Activated naive CD4-positive, alpha-beta T cell treated with anti-CD3 and anti-CD28 coated beads, Interleukin-2, amount 50 U/mL, for 72 hours (primary cell): ENCODE results near the gene ATP2C1. TPM values are rescaled to one million over a fixed set of nuclear protein-coding genes. Genes with fewer than 3 reads are reported as not detected.
A peak's percentile ranks its signal among the peaks of the same experiment; 100 is the strongest.

Experiments
- ATAC-seq, 2 donors: fragments of 150-1000 bp; cut with Tn5 transposase; 2 replicates each; pipeline ENCODE4 v1.10.0; 2021; ENCODE audit warnings: mild to moderate bottlenecking in 2 of 2, moderate library complexity in 2 of 2
- DNase-seq, 2 donors: peaks; one replicate each; pipeline ENCODE4 v3.0.0; 2021 to 2022; ENCODE audit warnings: low spot score in 2 of 2
- H3K27ac Mint-ChIP-seq, 2 donors: one replicate each; pipeline ENCODE4 v1.8.0; 2022; ENCODE audit warnings: mild to moderate bottlenecking in 2 of 2, mixed read lengths in 2 of 2
- H3K36me3 Mint-ChIP-seq, 2 donors: one replicate each; pipeline ENCODE4 v1.8.0; 2022; ENCODE audit warnings: mixed read lengths in 2 of 2
- H3K9me3 Mint-ChIP-seq, 2 donors: one replicate each; pipeline ENCODE4 v1.8.0; 2022; ENCODE audit warnings: mixed read lengths in 2 of 2
- total RNA-seq, 2 donors: library from RNA; stranded (reverse); gene quantifications; one replicate each; pipeline ENCODE4 v1.2.3, GENCODE V29; 2022

The ATP2C1 gene
- total RNA-seq, 2 donors from 2014 or later: 60.8 to 74.8 TPM

DNA sequence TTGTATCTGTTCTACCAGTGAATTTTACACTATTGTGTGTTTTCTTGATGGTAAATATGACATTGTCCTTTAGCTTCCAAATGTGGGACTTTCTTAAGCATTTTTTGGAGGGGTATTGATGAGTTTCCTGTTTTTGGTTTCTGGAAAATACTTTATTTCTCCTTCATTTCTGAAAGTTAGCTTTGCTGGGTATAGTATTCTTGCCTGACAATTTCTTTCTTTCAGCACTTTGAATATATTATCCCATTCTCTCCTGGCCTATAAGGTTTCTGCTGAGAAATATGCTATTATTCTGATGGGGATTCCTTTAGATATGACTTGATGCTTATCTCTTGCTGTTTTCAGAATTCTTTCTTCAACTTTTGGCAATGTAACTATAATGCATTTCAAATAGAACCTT, 15.4 kb upstream of the ATP2C1 start:
- DNase-seq (no peak), ATAC-seq (no peak)
- Mint-ChIP-seq H3K36me3 (peaks cover 17 to 23% of the 10 kb centered on the region in 2 donors), H3K27ac (no peak overlapping the region), H3K9me3 (peaks cover 26 to 29% of the 10 kb centered on the region in 2 donors)

DNA sequence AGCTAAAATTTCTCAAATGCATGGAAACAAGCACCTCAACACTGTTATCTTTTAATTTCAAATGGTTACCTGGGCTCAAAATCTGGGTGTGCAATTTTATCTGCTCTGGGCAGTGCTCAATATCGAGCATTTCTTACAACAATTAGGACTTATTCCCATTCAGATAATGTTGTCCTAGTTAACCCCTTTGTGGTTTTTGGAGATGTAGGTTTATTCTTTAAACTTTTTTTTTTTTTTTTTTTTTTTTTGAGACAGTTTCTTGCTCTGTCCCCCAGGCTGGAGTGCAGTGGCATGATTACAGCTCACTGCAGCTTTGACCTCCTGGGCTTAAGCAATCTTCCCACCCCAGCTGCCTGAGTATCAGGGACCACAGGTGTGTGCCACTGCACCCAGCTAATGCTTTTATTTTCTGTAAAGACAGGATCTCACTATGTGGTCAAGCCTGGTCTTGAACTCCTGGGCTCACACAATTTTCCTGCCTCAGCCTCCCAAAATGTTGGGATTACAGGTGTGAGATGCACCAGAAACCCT, 4.4 kb upstream of the ATP2C1 start:
- no peak for ATAC-seq
- Mint-ChIP-seq H3K9me3 (no peaks in the 10 kb centered on the region), H3K36me3 (peaks cover under 1 to 20% of the 10 kb centered on the region in 2 donors), H3K27ac (no peak overlapping the region)
- DNase-seq: no peak

DNA sequence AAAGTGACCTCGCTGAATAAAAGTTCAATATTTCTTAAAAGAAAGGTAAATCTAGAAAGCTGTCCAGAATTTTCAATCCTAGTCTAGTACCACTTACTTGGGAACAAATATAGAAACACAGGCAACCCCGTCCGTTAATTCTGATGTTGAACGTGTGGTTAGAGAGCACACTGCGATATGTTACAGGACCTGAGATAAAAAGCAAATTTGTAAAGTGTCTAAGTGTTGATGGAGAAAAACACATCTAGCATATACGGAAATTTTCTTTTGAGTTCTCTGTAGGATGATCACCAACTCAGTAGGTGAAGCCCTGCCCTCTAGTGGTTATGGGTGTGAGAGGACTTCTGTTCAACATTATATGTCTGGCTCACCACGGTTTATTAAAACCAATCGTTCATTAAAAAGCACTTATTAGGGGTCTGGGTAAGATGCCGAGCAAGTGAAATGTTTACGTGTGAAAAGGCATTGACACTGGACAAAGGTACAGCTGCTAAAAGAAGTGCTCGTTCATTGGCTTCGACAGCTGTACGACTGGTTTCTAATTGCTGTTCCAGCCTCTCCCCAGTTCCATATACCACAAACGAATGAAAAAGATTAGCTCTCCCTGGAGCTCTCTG, 1.0 kb upstream of the ATP2C1 start:
- ATAC-seq: peak; percentile 42 to 52
- Mint-ChIP-seq H3K36me3 (peaks cover 6 to 17% of the 10 kb centered on the region in 2 donors), H3K9me3 (no peaks in the 10 kb centered on the region), H3K27ac (peak overlapping the region; percentile 99)
- peak in 1 of 2 donors; percentile 61 for DNase-seq

DNA sequence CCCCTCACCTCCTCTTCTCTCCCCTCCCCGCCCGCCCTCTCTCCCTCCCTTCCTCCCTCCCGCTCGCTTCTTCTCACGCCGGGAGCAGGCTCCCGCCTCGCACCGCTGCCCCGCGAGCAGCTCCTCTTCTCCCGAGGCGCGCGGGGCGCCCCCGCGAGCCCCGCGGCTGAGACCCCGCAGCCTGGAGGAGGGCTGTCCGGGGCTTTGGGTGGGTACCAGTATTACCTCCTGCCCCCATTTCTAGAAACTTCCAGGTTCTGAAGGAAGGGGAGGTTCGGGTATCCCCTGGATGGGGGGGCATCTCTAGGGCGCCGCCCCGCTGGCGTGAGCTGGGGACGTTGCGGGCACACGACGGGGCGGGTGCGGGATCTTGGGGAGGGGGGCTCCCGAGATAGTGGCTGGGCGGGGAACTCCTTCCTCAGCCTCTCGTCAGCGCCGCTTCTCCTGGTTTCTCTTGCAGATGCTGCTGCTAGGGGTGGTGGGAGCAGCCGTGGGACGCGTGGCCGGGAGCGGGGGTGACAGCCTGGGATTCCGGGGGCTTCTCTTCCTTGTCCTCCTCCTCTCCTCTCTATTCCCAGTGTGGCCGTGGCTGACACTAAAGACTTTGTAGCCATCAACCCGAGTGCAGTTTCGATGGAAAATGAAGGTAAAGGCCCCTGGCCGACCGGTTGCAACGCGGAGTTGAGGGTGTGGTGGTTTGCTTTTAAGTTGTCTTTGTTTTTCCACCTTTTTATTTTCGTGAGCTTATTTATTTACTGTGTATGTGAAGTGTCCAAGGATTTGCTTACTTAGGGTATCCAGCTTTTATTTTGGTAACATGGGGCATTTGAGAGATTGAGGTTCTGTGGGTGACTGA, 474 bp downstream of the ATP2C1 start:
- Mint-ChIP-seq H3K36me3 (peaks cover 6 to 17% of the 10 kb centered on the region in 2 donors), H3K27ac (peak overlapping the region; percentile 92 to 99), H3K9me3 (no peaks in the 10 kb centered on the region)
- DNase-seq (peak in 1 of 2 donors; percentile 15), ATAC-seq (peak; percentile 4 to 36)

DNA sequence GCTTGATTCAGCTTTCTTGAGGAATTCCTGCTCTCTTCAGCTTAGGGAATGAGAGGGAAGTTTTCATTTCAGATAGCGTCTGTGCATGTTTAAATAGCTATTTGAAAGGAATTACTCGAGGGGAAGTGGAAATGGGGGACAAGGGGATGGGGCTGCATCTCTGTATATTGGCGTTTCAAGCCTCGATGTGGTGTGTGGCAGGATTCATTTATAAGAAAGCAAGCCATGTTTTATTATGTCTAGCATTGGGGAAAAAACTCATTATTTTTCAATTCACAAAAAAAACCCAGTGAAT, 1.0 kb downstream of the ATP2C1 start:
- DNase-seq (no peak), ATAC-seq (no peak)
- Mint-ChIP-seq H3K9me3 (no peaks in the 10 kb centered on the region), H3K27ac (peak overlapping the region; percentile 92 to 99), H3K36me3 (peaks cover 6 to 17% of the 10 kb centered on the region in 2 donors)

DNA sequence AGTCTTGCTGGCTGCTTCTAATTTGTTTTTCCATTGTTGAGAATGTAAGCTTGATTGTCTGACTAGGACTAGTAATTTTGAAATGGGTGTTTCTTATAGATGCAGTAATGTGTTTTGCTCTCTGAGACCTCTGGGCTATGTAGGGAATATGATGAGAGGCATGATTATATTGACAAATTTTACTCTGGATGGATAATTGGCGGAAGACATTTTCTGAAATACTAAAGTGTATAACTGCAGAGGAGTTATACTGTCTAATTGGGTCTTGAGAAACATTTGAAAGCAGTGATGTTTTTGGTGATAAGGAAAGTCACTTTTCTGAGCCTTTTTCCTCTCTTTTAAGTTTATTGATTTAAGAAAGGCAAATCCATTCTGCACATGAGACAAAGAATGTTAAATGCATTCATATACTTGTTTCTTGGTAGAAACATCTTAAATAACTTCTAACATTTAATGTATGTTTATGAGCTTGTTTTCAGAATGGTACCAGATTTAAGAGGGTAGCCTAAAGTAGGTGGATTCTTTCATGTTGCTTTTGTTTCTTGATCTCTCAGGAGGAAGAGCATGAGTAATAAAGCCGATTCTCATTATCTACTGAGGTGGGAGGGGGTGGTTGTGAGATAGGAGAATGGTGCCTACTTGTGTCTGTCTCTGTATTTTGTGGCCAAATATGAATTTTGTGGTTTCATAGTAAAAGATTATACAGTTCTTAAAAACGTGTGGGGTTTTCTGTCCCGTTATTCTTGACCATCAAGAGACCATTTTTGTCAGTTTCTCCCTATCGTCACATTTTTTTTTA, 2.0 kb downstream of the ATP2C1 start:
- DNase-seq: peak in 1 of 2 donors; percentile 16
- Mint-ChIP-seq H3K9me3 (no peaks in the 10 kb centered on the region), H3K36me3 (peaks cover 6 to 17% of the 10 kb centered on the region in 2 donors), H3K27ac (peak overlapping the region in 1 of 2 donors; percentile 99)
- peak; percentile 19 to 51 for ATAC-seq

DNA sequence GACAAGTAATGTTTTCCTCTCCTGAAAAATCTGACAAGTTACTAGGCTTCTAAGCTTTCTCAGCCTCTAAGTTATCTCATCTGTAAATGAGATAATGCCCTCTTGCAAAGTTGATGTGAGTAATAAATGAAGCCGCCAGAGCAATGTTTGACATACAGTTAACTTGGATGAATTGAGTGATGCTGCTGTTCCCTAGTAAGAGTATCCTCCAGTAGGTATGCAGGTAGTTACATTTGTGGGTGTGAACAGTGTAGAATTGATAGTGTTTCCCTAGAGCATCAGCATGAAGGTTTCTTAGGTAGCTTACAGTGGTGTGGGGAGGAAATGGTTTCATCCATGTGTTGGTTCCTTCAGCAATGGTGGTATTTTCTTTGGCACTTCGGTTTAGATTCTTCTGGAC, 3.4 kb downstream of the ATP2C1 start:
- H3K9me3 Mint-ChIP-seq: no peaks in the 10 kb centered on the region
- DNase-seq: no peak
- H3K27ac Mint-ChIP-seq: no peak overlapping the region
- H3K36me3 Mint-ChIP-seq: peaks cover 6 to 17% of the 10 kb centered on the region in 2 donors
- ATAC-seq: no peak

DNA sequence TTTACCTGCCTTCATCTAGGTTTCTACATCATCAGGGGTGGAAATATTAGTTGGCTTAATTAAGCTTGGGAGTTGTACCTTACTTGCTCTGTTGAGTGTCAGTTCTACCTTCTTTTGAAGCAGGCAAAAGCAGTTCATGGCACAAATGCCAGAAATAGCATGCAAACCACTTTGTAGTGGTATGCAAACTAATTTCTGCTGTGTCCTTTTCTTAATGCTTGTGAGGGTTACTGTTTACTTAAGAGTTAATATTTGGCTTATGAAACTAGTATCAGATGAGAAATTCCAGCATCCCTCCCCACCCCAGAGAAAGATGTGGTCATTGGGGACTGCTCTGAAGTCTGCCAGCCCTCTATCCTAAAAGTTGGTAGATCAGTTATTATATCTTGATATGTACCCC, 7.1 kb downstream of the ATP2C1 start:
- DNase-seq (no peak), ATAC-seq (no peak)
- no peak overlapping the region for H3K27ac Mint-ChIP-seq
- H3K9me3 Mint-ChIP-seq: no peaks in the 10 kb centered on the region
- no peaks in the 10 kb centered on the region for H3K36me3 Mint-ChIP-seq

DNA sequence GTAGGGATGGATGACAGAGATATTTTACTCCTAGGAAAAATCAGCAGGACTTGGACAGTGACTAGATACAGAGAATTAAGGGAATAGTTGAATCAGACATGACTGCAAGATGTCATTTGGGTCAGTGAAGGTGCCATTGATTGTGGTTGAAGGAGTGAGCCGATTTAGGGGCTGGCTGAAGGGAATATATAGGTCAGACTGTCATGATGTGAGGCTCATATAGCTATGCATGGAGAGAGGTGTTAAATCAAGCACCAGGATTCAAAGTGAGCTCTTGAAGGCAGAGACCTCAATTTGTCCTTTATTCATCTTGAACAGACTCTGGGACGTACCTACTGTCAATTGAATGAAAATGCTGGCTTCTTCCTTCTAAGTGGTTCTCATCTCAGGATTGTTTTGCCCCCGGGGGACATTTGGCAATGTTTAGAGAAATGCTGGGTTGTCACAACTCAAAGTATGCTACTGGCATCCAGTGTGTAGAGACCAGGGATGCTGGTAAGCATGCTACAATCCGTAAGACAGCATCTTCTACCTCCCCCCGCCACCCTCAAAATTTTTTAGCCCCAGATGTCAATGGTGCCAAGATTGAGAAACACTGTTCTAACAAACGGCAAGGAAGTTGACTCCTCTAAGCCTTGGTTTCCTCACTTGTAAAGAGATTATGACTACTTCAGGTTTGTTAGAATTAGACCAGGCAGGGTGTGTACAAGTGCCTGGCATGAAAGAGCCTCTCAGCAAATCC, 7.8 kb downstream of the ATP2C1 start:
- Mint-ChIP-seq H3K27ac (no peak overlapping the region), H3K36me3 (no peaks in the 10 kb centered on the region)
- no peak for ATAC-seq

DNA sequence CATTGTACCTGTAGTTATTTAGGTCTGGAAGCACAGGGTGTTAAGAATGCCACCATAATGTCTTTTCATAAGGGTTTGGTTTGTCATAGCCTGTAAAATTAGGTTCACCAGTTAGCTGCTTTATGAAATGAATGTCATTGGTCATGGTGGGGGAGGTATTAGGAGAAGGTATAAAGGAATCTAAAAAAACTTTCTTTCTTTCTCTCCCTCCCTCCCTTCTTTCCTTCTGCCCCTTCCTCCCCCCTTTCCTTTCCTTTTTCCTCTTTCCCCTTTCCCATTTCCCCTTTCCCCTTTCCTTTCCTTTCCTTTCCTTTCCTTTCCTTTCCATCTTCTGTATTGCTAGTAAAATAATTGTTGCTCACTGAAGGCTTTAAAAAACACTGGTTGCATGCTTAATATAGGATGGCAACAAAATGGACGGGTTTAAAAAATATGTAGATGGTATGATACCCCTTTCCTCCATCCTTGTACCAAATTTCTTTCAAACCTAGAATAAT, 9.6 kb downstream of the ATP2C1 start:
- Mint-ChIP-seq H3K9me3 (no peaks in the 10 kb centered on the region), H3K36me3 (no peaks in the 10 kb centered on the region), H3K27ac (no peak overlapping the region)
- ATAC-seq (no peak), DNase-seq (no peak)

More for the DNA sequence above, 7.8 kb downstream of the ATP2C1 start:
- no peaks in the 10 kb centered on the region for H3K9me3 Mint-ChIP-seq
- DNase-seq: no peak

DNA sequence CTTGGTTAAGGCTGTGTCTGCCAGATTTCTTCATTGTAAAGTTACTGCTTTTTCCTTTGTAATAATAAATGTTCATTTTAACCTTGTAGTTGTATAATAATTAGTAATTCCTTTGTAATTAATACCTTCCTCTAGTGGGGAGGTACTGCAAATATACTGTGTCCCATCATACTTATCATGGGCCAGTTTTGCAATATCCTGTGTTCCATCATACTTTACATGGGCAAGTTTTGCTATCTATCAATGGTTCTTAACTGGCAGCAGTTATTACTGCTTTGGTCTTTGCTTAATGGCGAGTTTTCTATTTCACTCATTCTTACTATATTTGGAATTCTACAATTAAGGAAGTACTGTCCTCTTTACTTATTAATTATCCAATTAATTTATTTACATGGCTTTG, 10.6 kb downstream of the ATP2C1 start:
- no peaks in the 10 kb centered on the region for H3K36me3 Mint-ChIP-seq
- no peak overlapping the region for H3K27ac Mint-ChIP-seq
- ATAC-seq: no peak
- no peak for DNase-seq
- H3K9me3 Mint-ChIP-seq: no peaks in the 10 kb centered on the region

DNA sequence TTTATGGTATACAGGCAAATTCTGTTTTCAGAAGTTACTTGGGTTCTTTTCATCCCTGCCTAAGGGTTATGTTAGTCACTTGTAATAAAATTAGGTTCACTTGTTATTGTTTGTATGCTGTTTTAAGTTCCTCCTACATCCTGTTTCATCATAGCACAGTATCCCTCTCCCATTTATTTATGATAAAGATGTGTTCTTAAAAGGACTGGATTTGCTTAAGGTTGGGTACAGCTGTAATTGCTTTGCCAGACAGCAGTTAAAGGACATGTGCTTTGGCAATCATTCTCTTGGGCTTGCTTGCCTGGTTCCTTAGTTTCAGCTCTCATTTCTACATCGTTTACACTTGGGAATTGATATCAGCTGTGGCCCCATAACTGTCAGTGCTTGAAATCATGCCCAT, 11.7 kb downstream of the ATP2C1 start:
- H3K9me3 Mint-ChIP-seq: no peaks in the 10 kb centered on the region
- no peak overlapping the region for H3K27ac Mint-ChIP-seq
- DNase-seq (no peak), ATAC-seq (no peak)
- no peaks in the 10 kb centered on the region for H3K36me3 Mint-ChIP-seq

DNA sequence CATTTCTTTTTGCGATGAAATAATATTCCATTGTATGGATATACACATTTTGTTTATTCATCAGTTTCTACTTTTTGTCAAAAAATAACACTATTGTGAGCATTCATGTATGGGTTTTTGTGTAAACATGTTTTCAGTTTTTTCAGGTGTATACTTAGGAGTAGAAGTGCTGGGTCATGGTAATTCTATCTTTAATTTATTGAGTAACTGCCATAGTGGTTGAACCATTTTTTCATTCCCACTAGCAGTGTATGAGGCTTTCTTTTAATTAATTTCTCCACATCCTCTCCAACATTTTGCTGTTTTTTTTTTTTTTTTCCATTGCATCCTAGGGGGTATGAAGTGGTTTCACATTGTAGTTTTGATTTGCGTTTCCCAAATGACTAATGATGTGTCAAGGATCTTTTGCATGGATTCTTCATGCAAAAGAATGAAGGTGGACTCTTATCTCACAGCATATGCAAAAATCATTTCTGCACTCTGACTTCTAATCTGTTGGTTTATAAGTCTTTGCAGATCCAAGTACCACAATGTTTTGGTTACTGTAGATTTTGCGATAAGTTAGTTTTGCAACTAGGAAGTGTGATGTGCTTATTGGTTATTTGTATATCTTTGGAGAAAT, 12.6 kb downstream of the ATP2C1 start:
- DNase-seq (no peak), ATAC-seq (peak in 1 of 2 donors; percentile 46)
- Mint-ChIP-seq H3K9me3 (peaks cover 0 to 3% of the 10 kb centered on the region in 2 donors), H3K27ac (peak overlapping the region in 1 of 2 donors; percentile 43), H3K36me3 (peaks cover 3% of the 10 kb centered on the region in 2 donors)

DNA sequence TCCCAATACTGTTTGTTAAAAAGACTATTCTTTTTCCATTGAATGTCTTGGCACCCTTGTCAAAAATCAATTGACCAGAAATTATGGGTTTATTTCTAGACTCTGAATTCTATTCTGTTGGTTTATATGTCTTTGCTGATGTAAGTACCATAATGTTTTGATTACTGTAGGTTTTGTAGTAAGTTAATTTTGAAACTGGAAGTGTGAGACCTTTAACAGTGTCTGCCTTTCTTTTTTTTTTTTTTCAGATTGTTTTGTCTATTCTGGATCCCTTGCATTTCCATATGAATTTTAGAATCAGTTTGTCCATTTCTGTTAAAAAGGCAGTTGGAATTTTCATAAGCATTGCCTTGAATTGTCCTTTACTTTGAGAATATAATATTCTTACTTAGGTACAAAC, 13.6 kb downstream of the ATP2C1 start:
- ATAC-seq: peak in 1 of 2 donors; percentile 49
- H3K27ac Mint-ChIP-seq: no peak overlapping the region
- DNase-seq: no peak
- H3K9me3 Mint-ChIP-seq: peaks cover 0 to 4% of the 10 kb centered on the region in 2 donors
- H3K36me3 Mint-ChIP-seq: peaks cover 5% of the 10 kb centered on the region in 2 donors

DNA sequence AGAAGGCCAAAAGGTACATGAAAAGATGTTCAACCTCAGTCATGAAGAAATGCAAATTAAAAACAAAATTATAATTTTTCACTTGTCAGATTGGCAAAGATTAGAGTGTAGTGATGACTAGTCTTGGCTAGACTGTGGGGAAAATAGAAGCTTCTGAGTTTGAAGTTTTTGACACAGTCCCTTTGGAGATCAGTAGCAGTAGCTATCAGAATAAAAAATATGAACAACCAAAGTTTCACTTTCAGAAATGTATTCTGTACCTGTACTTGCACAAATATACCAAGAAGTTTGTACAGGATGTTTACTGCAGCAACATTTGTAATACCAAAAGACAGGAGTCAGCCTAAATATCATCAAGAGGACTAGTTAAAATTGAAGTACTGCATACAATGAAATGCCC, 14.1 kb downstream of the ATP2C1 start:
- Mint-ChIP-seq H3K27ac (no peak overlapping the region), H3K9me3 (peaks cover 0 to 4% of the 10 kb centered on the region in 2 donors)
- ATAC-seq: peak; percentile 84 to 98

More for the DNA sequence above, 14.1 kb downstream of the ATP2C1 start:
- peaks cover 5% of the 10 kb centered on the region in 2 donors for H3K36me3 Mint-ChIP-seq
- DNase-seq: no peak
